ENCODE measurements around the gene DCAF12L2.
A peak's percentile ranks its signal among the peaks of the same experiment; 100 is the strongest.
"Not testable (repeated sequence)": the region's sequence is repeated elsewhere in the genome, so short reads cannot be mapped to it uniquely, and the experiment has no call there.

Gene DCAF12L2

GRCh38 chrX:126165721-126166461 lies at the start of gene DCAF12L2:
DCAF12L2 (minus strand) TSS chrX:126166289; CDS start chrX:126165924, 365 bp downstream.
- DNase-seq: peak; percentile 71

GRCh38 chrX:126190888-126191287 lies 24.8 kb upstream of the DCAF12L2 start:
- DNase-seq: not testable (repeated sequence)

GRCh38 chrX:126177133-126177840 lies 11.2 kb upstream of the DCAF12L2 start:
- DNase-seq: no peak

- no peak for DNase-seq
Observed at GRCh38 chrX:126170720-126171119, 4.6 kb upstream of the DCAF12L2 start.

GRCh38 chrX:126167560-126167959 lies 1.5 kb upstream of the DCAF12L2 start:
- DNase-seq: no peak

- DNase-seq: no peak
Observed at GRCh38 chrX:126165401-126165720, 728 bp downstream of the DCAF12L2 start.

- DNase-seq: no peak
Observed at GRCh38 chrX:126164689-126165400, 1.2 kb downstream of the DCAF12L2 start.

- DNase-seq: no peak
Observed at GRCh38 chrX:126164226-126164625, 1.9 kb downstream of the DCAF12L2 start.

- no peak for DNase-seq
Observed at GRCh38 chrX:126141014-126141413, 25.1 kb downstream of the DCAF12L2 start.

- no peak for DNase-seq
Observed at GRCh38 chrX:126137899-126138298, 28.2 kb downstream of the DCAF12L2 start.

GRCh38 chrX:126124721-126125120 lies 41.4 kb downstream of the DCAF12L2 start:
- no peak for DNase-seq
